Prostate gland (tissue), 2 donors: ENCODE data around the gene HLA-DQA1. TPM values are rescaled to one million over a fixed set of nuclear protein-coding genes. Genes with fewer than 3 reads are reported as not detected.
"Not testable (repeated sequence)": the region's sequence is repeated elsewhere in the genome, so short reads cannot be mapped to it uniquely, and the experiment has no call there.

Source experiments
- DNase-seq: peaks from one replicate; pipeline ENCODE4 v3.0.0-alpha.2; 2019; ENCODE audit warnings: low spot score
- H3K27ac ChIP-seq, 2 donors: fragments of 200-600 bp; sonication (generic); 2 replicates each; pipeline ENCODE4 v1.5.1; 2017 to 2019
- H3K27me3 ChIP-seq: fragments of 200-600 bp; sonication (generic); replicated peaks from 2 replicates; pipeline ENCODE4 v1.5.1; 2019; ENCODE audit not compliant: insufficient read depth
- H3K36me3 ChIP-seq, 2 donors: fragments of 200-600 bp; sonication (generic); 1 replicate in 1 of 2; 2 replicates in 1 of 2; pipeline versions ENCODE4 v1.5.1 to v1.8.1; 2017 to 2019
- H3K4me1 ChIP-seq: fragments of 200-600 bp; sonication (generic); replicated peaks from 2 replicates; pipeline ENCODE4 v1.5.1; 2019
- H3K4me3 ChIP-seq, 2 donors: fragments of 200-600 bp; sonication (generic); 2 replicates each; pipeline ENCODE4 v1.5.1; 2017 to 2019
- H3K9me3 ChIP-seq: fragments of 200-600 bp; sonication (generic); 2 replicates; pipeline ENCODE4 v1.5.1; 2017
- CTCF ChIP-seq, 4 experiments: fragments of 200-600 bp in 2 of 4; fragments of 450-650 bp in 2 of 4; sonication (generic) in 2 of 4; IDR thresholded peaks; 1 replicate in 3 of 4; 2 replicates in 1 of 4; pipeline ENCODE4 v1.5.1; 2016 to 2019; ENCODE audit warnings: antibody characterized with exemption in 4 of 4, mild to moderate bottlenecking in 2 of 4, moderate library complexity in 2 of 4
- POLR2A ChIP-seq: fragments of 450-650 bp; IDR thresholded peaks from one replicate; pipeline ENCODE4 v1.6.1; 2016; ENCODE audit warnings: antibody characterized with exemption, mild to moderate bottlenecking
- POLR2AphosphoS5 ChIP-seq: sonication (generic); formaldehyde crosslinking; IDR thresholded peaks from one replicate; pipeline ENCODE4 v1.6.1; 2017; ENCODE audit warnings: antibody characterized with exemption
- WGBS: methylation state at CpG from one replicate; pipeline ENCODE4 v1.1.5; 2018; 5-methylcytosine and 5-hydroxymethylcytosine counted together
- intact Hi-C: fragments of 100-400 bp; cut with DNase I; formaldehyde crosslinking; loops from one replicate; pipeline ENCODE4 v1.14.2; 2022
- total RNA-seq, 2 donors: library from RNA; depleted of rRNA; stranded (reverse); fragments of >200 nt; gene quantifications; one replicate each; pipeline ENCODE4 v1.1.0, GENCODE V29; 2016

HLA-DQA1 gene
- 1 to 10 TPM; 2.4 to 3.7 TPM for total RNA-seq

DNA sequence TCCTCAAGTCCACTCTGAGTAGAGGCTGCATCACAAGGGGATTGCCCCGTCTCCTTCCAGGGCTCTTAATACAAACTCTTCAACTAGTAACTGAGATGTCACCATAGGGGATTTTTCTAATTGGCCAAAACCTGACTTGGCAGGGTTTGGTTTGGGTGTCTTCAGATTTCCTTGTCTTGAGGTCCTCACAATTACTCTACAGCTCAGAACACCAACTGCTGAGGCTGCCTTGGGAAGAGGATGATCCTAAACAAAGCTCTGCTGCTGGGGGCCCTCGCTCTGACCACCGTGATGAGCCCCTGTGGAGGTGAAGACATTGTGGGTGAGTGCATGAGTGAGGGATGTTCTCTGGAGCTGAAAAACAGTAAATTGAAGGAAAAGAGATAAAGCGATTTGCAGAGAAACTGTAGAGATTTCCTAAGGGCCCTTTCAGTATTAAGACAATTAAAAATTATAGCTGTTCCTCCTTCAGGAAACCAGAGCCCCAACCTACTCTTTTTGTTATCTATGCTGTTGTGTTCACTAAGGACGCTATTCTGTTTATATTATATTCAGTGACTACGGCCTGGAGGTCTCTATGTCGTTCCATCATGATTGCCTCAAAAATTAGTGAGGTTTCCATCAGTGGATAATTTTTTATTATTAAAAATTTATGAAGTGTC is at the start of gene HLA-DQA1:
Gene HLA-DQA1 (plus strand): TSS at position 188 of the 662 bp plus-strand sequence. CDS start 53 bp downstream, at position 241.
- 37% methylated on average over 7 of the region's 7 CpGs for WGBS
- intact Hi-C loops: no loop called here
- Histone ChIP-seq H3K27ac (no peak within 1 kb of the TSS), H3K27me3 (no peaks in the 10 kb centered on the region), H3K36me3 (no peaks in the 10 kb centered on the region), H3K9me3 (no peaks in the 10 kb centered on the region), H3K4me3 (no peak within 1 kb of the TSS), H3K4me1 (no peaks in the 10 kb centered on the region)
- DNase-seq: no peak
- TF ChIP-seq POLR2AphosphoS5 (peak; percentile 26), CTCF (IDR thresholded peaks at IDR 0.05) (no peak), POLR2A (no peak)

- Histone ChIP-seq H3K4me3 (no peak overlapping the region), H3K9me3 (no peaks in the 10 kb centered on the region), H3K27me3 (no peaks in the 10 kb centered on the region), H3K36me3 (no peaks in the 10 kb centered on the region), H3K27ac (no peak overlapping the region), H3K4me1 (no peaks in the 10 kb centered on the region)
- DNase-seq: no peak
- intact Hi-C loops: no loop called here
- 91% methylated on average over 2 of the region's 2 CpGs for WGBS
- TF ChIP-seq POLR2AphosphoS5 (no peak), CTCF (IDR thresholded peaks at IDR 0.05) (no peak), POLR2A (no peak)
Observed at GRCh38 chr6:32588156-32588555, 49.0 kb upstream of the HLA-DQA1 start.

GRCh38 chr6:32589596-32590449 is 47.4 kb upstream of the HLA-DQA1 start, which contains the start of gene HLA-DRB1:
Gene HLA-DRB1 (minus strand): TSS chr6:32589848. CDS start chr6:32589742, 106 bp downstream.
- Histone ChIP-seq H3K27ac (no peak within 1 kb of the TSS), H3K36me3 (no peaks in the 10 kb centered on the region), H3K4me3 (no peak within 1 kb of the TSS), H3K27me3 (no peaks in the 10 kb centered on the region), H3K9me3 (no peaks in the 10 kb centered on the region), H3K4me1 (no peaks in the 10 kb centered on the region)
- no peak for DNase-seq
- intact Hi-C loops: no loop called here
- TF ChIP-seq POLR2A: no peak
- no peak for TF ChIP-seq POLR2AphosphoS5
- no peak for TF ChIP-seq CTCF (IDR thresholded peaks at IDR 0.05)
- WGBS: 18% methylated on average over 9 of the region's 9 CpGs

DNA sequence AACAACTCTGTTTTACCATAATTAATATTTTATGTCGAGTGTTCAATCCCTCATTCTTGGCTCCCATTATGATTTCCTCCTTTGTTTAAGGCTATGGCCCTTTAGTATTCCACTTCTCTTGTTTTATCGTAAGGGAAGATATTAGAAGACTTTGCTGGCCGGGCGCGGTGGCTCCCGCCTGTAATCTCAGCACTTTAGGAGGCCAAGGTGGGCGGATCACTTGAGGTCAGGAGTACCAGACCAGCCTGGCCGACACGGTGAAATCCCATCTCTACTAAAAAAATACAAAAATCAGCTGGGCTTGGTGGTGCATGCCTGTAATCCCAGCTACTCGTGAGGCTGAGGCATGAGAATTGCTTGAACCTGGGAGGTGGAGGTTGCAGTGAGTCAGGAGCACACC is 46.5 kb upstream of the HLA-DQA1 start:
- no CpG with 5 or more reads among the region's 10 CpGs for WGBS

DNA sequence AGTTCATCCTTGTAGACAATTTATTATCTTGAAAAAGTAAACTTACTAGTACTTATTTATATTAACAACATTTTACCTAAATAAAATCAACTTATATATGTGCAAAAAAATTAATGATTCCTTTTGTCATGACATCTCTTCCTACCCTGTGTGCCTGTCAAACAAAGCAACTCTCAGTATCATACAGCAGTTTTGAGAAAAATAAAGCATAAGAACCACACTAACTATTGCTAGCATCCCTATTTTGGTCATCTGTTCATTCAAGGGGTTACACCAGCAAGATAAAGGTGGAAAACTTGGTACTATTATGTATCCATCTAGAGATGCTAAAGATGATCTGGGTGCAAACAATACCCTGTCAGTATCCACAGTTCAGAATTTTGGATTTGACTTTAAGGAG is 40.2 kb upstream of the HLA-DQA1 start:
- Histone ChIP-seq H3K27me3 (no peaks in the 10 kb centered on the region), H3K27ac (no peak overlapping the region), H3K9me3 (no peaks in the 10 kb centered on the region), H3K36me3 (no peaks in the 10 kb centered on the region), H3K4me1 (no peaks in the 10 kb centered on the region), H3K4me3 (no peak overlapping the region)
- intact Hi-C loops: no loop called here
- DNase-seq: no peak
- no peak for TF ChIP-seq CTCF (IDR thresholded peaks at IDR 0.05)
- no peak for TF ChIP-seq POLR2AphosphoS5
- no peak for TF ChIP-seq POLR2A

More for the DNA sequence above, 46.5 kb upstream of the HLA-DQA1 start:
- H3K9me3 ChIP-seq, DNase-seq, intact Hi-C loops, H3K4me3 ChIP-seq, H3K27ac ChIP-seq, H3K27me3 ChIP-seq, H3K4me1 ChIP-seq, H3K36me3 ChIP-seq: not testable (repeated sequence)
